ENCODE results near the gene PMPCA. TPM values are rescaled to one million over a fixed set of nuclear protein-coding genes. Genes with fewer than 3 reads are reported as not detected.

The PMPCA gene
- total RNA-seq, 1 donor from 2014 or later: 61.3 TPM

- Mint-ChIP-seq H3K36me3 (ENCODE audit: low read depth, unreplicated experiment) (peaks cover 34% of the 10 kb centered on the region), H3K27me3 (ENCODE audit: unreplicated experiment) (no peaks in the 10 kb centered on the region), H3K4me1 (ENCODE audit: unreplicated experiment) (no peaks in the 10 kb centered on the region), H3K9me3 (ENCODE audit: unreplicated experiment) (no peaks in the 10 kb centered on the region), H3K27ac (ENCODE audit: unreplicated experiment) (no peak overlapping the region), H3K4me3 (ENCODE audit: unreplicated experiment) (no peak overlapping the region)
- no peak for DNase-seq (ENCODE audit: low spot score)
- TF ChIP-seq CTCF (IDR thresholded peaks at IDR 0.05; ENCODE audit: unreplicated experiment): no peak
These were observed 17.7 kb upstream of the PMPCA start for GRCh38 chr9:136392538-136393449.

- Mint-ChIP-seq H3K36me3 (ENCODE audit: low read depth, unreplicated experiment) (peaks cover 31% of the 10 kb centered on the region), H3K9me3 (ENCODE audit: unreplicated experiment) (no peaks in the 10 kb centered on the region), H3K4me1 (ENCODE audit: unreplicated experiment) (no peaks in the 10 kb centered on the region), H3K27me3 (ENCODE audit: unreplicated experiment) (no peaks in the 10 kb centered on the region), H3K4me3 (ENCODE audit: unreplicated experiment) (no peak overlapping the region), H3K27ac (ENCODE audit: unreplicated experiment) (no peak overlapping the region)
- TF ChIP-seq CTCF (IDR thresholded peaks at IDR 0.05; ENCODE audit: unreplicated experiment): no peak
- DNase-seq (ENCODE audit: low spot score): no peak
These were observed 16.9 kb upstream of the PMPCA start for GRCh38 chr9:136393531-136393930.

GRCh38 chr9:136394312-136395019, 16.0 kb upstream of the PMPCA start:
- Mint-ChIP-seq H3K27me3 (ENCODE audit: unreplicated experiment) (peaks cover 7% of the 10 kb centered on the region), H3K36me3 (ENCODE audit: low read depth, unreplicated experiment) (peaks cover 29% of the 10 kb centered on the region), H3K9me3 (ENCODE audit: unreplicated experiment) (no peaks in the 10 kb centered on the region), H3K4me1 (ENCODE audit: unreplicated experiment) (peaks cover 7% of the 10 kb centered on the region), H3K27ac (ENCODE audit: unreplicated experiment) (no peak overlapping the region), H3K4me3 (ENCODE audit: unreplicated experiment) (no peak overlapping the region)
- no peak for TF ChIP-seq CTCF (IDR thresholded peaks at IDR 0.05; ENCODE audit: unreplicated experiment)
- no peak for DNase-seq (ENCODE audit: low spot score)

- Mint-ChIP-seq H3K4me3 (ENCODE audit: unreplicated experiment) (peak overlapping the region; percentile 69), H3K9me3 (ENCODE audit: unreplicated experiment) (no peaks in the 10 kb centered on the region), H3K4me1 (ENCODE audit: unreplicated experiment) (peaks cover 7% of the 10 kb centered on the region), H3K27ac (ENCODE audit: unreplicated experiment) (no peak overlapping the region), H3K36me3 (ENCODE audit: low read depth, unreplicated experiment) (peaks cover 25% of the 10 kb centered on the region), H3K27me3 (ENCODE audit: unreplicated experiment) (peaks cover 7% of the 10 kb centered on the region)
- no peak for DNase-seq (ENCODE audit: low spot score)
- TF ChIP-seq CTCF (IDR thresholded peaks at IDR 0.05; ENCODE audit: unreplicated experiment): no peak
These were observed 15.5 kb upstream of the PMPCA start for GRCh38 chr9:136395020-136395340.

Data from endothelial cell (in vitro differentiated cells).